Endothelial cell (in vitro differentiated cells): ENCODE data around the gene TRIB2. TPM values are rescaled to one million over a fixed set of nuclear protein-coding genes. Genes with fewer than 3 reads are reported as not detected.

Source experiments
- DNase-seq: peaks from one replicate; pipeline ENCODE4 v3.0.0; 2021; ENCODE audit warnings: low spot score
- H3K27ac Mint-ChIP-seq: one replicate; pipeline ENCODE4 v1.8.0; 2021; ENCODE audit warnings: mixed read lengths, inconsistent platforms; ENCODE audit not compliant: unreplicated experiment
- H3K27me3 Mint-ChIP-seq: one replicate; pipeline ENCODE4 v1.8.0; 2021; ENCODE audit warnings: mild to moderate bottlenecking, moderate library complexity, mixed read lengths, inconsistent platforms; ENCODE audit not compliant: unreplicated experiment
- H3K36me3 Mint-ChIP-seq: one replicate; pipeline ENCODE4 v1.8.0; 2021; ENCODE audit warnings: mild to moderate bottlenecking, low read depth, mixed read lengths, inconsistent platforms; ENCODE audit not compliant: unreplicated experiment
- H3K4me1 Mint-ChIP-seq: one replicate; pipeline ENCODE4 v1.8.0; 2021; ENCODE audit warnings: mild to moderate bottlenecking, mixed read lengths, inconsistent platforms; ENCODE audit not compliant: unreplicated experiment
- H3K4me3 Mint-ChIP-seq: one replicate; pipeline ENCODE4 v1.8.0; 2021; ENCODE audit warnings: mild to moderate bottlenecking, mixed read lengths, inconsistent platforms; ENCODE audit not compliant: unreplicated experiment
- H3K9me3 Mint-ChIP-seq: one replicate; pipeline ENCODE4 v1.8.0; 2021; ENCODE audit warnings: mixed read lengths, inconsistent platforms; ENCODE audit not compliant: unreplicated experiment
- total RNA-seq: library from RNA; stranded (reverse); fragmentation: NEBNext Ultra II Directional; extraction: Animal tissue kit (Norgen Biotek cat#: 25700); gene quantifications from one replicate; pipeline ENCODE4 v1.2.1, GENCODE V29; 2021; ENCODE audit not compliant: unreplicated experiment
- TF ChIP-seq, protein P1 (sequence below): fragments of 200-600 bp; sonication (generic); IDR thresholded peaks from one replicate; pipeline ENCODE4 v1.5.0; 2021; ENCODE audit warnings: antibody characterized with exemption; ENCODE audit not compliant: unreplicated experiment

TRIB2 gene
- total RNA-seq, 1 donor from 2014 or later: 10.1 TPM

DNA sequence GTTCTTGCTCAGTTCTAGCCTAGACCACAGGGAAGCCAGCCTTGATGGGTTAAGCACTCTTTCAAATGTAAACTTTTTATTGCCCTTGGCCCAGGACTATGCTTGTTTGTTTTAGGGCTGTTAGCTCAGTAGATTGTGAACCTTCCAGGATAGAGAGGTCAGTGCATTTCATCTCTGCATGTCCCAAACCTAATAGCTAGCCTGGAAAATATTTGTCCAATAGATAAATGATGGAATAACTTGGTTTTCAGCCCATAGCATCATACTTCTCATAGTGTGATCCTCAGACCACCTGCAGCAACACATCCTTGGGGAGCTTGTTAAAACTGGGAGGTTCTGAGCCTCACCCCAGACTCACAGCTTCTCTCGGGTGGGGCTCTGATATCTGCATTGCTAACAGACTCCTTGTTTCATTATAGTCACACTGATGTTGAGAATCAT is 59.8 kb downstream of the TRIB2 start:
- Mint-ChIP-seq H3K9me3 (no peaks in the 10 kb centered on the region), H3K36me3 (no peaks in the 10 kb centered on the region), H3K4me3 (no peak overlapping the region), H3K27ac (no peak overlapping the region), H3K4me1 (peaks cover 5% of the 10 kb centered on the region), H3K27me3 (peaks cover 3% of the 10 kb centered on the region)
- TF ChIP-seq, protein P1, sequence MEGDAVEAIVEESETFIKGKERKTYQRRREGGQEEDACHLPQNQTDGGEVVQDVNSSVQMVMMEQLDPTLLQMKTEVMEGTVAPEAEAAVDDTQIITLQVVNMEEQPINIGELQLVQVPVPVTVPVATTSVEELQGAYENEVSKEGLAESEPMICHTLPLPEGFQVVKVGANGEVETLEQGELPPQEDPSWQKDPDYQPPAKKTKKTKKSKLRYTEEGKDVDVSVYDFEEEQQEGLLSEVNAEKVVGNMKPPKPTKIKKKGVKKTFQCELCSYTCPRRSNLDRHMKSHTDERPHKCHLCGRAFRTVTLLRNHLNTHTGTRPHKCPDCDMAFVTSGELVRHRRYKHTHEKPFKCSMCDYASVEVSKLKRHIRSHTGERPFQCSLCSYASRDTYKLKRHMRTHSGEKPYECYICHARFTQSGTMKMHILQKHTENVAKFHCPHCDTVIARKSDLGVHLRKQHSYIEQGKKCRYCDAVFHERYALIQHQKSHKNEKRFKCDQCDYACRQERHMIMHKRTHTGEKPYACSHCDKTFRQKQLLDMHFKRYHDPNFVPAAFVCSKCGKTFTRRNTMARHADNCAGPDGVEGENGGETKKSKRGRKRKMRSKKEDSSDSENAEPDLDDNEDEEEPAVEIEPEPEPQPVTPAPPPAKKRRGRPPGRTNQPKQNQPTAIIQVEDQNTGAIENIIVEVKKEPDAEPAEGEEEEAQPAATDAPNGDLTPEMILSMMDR: no peak
- no peak for DNase-seq

DNA sequence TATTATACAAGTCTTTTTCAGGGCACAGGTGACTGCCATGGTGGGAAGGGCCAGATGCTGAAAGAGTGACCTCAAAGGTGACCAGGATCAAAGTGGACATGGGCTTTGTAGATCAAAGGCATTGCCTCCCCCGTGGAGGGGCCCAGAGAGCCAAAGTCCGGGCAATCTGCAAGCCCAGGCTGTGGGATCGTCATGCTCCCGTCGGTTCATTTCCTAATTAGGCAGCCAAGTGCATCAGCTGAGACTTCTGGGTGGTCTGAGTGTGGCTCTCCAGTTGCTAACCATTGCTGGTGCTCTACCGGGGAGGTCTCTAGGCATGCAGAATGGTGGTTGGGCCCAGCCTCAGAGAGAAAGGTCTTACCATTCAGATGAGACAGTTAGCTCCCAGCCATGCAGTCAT is 61.6 kb downstream of the TRIB2 start:
- H3K27me3 Mint-ChIP-seq: peaks cover 1% of the 10 kb centered on the region
- TF ChIP-seq, protein P1: no peak
- H3K9me3 Mint-ChIP-seq: no peaks in the 10 kb centered on the region
- DNase-seq: no peak
- H3K27ac Mint-ChIP-seq: no peak overlapping the region
- no peaks in the 10 kb centered on the region for H3K36me3 Mint-ChIP-seq
- H3K4me3 Mint-ChIP-seq: no peak overlapping the region
- peaks cover 3% of the 10 kb centered on the region for H3K4me1 Mint-ChIP-seq

DNA sequence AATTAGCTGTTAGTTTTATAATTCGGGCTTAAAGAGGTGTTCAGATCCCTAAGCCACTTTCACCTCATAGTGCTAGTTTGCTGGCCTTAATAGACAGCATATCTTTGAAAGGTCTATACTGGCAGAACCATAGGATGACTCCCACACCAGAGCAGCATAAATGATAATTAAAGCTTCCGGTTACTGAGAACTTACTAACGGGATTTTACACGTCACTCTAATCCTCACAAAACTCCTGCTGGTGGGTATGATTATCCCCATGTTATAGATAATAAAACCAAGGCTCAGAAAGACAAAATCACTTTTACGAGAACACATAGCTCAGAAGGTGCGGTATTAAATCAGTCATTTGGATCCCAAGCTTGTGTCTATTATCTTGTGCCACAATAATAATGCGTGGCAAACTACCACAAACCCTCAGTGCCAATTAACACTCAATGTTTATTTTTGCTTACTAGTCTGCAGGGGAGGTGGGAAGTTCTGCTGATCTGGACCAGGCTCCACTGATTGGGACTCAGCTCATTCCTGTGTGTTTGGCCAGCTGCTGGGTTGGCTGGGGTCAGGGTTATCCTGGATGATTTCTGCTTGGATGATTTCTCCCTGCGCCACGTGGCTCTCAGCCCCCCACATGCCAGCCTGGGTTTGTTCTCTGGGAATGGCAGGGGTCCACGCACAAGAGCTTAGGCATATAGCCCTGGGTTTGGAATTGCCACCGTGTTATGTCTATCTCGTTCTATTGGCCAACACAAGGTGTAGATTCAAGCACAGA is 62.3 kb downstream of the TRIB2 start:
- Mint-ChIP-seq H3K27ac (no peak overlapping the region), H3K4me1 (peaks cover 2% of the 10 kb centered on the region), H3K36me3 (no peaks in the 10 kb centered on the region), H3K27me3 (no peaks in the 10 kb centered on the region), H3K9me3 (no peaks in the 10 kb centered on the region), H3K4me3 (no peak overlapping the region)
- DNase-seq: no peak
- TF ChIP-seq, protein P1: no peak

DNA sequence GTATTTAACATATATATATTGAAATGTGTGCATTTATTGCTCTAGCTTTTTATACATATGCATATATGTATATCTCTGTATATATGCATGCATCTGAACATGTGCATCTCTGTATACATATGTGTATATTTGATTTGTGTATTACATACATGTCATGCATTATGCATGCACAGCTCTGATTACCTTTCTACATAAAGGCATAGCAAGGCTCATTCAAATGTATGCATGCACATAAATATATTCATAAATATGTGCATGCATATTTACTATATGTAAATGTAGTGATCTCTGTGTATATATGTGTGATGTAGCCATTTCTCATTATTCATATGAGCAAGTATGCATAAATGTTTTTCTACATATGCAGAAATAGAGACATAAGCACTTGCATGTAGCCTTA is 64.6 kb downstream of the TRIB2 start:
- Mint-ChIP-seq H3K27me3 (no peaks in the 10 kb centered on the region), H3K9me3 (no peaks in the 10 kb centered on the region)

More for the DNA sequence above, 64.6 kb downstream of the TRIB2 start:
- Mint-ChIP-seq H3K36me3 (no peaks in the 10 kb centered on the region), H3K27ac (no peak overlapping the region), H3K4me1 (peaks cover 2% of the 10 kb centered on the region), H3K4me3 (no peak overlapping the region)
- TF ChIP-seq, protein P1: no peak
- no peak for DNase-seq
